ENCODE results near the gene RNF40.

Gene RNF40

DNA sequence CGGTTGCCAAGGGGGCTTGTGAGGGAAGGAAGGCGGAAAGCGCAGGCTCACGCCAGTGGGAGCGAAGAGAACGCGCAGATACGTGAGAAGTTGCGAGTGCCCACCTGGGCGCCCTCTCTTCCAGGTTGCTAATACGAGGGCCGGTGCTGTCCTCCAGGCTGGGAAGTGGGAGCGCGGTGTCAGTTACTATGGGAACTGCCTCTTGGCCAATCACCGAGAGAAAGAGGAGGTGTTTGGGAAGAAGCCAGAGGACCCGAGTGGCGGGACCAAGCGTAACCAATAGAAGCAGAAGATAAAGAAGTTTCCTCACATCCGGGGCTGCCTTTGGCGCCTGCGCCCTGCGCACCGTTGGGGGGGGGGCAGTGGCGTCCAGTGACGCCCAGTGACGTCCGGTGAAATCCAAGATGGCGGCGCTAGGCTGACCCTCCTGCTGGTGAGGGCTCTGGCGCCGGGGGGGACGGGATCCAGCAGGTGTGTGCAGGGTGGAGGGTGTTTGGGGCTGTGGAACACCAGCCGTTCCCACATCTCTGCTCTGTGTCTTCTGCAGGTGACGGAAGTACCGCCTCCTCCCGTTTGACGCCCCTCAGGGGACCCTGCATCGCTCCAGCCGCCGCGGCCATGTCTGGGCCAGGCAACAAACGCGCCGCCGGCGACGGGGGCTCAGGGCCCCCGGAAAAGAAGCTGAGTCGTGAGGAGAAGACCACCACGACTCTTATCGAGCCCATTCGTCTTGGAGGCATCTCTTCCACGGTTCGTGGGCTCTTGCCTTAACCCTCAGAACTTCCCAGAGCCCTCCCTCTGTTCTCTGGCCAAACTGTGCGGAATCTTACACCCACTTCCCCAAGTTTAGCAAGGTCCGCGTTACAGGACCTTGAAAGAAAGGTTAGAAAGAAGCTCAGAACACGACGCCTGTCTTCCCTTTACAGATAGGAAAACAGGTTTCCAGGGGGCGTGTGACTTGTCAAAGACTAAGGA, at the start of gene RNF40, which contains the start of gene CFAP119:
Gene RNF40, plus strand, starts transcription at position 395 of the 975 bp plus-strand sequence. Its CDS starts 224 bp downstream, at position 619.
Gene CFAP119, minus strand, starts transcription at position 135 of the 975 bp plus-strand sequence. CDS start 314 bp downstream, outside the sequence.
- DNase-seq (ENCODE audit: low read depth): peak; percentile 97

DNA sequence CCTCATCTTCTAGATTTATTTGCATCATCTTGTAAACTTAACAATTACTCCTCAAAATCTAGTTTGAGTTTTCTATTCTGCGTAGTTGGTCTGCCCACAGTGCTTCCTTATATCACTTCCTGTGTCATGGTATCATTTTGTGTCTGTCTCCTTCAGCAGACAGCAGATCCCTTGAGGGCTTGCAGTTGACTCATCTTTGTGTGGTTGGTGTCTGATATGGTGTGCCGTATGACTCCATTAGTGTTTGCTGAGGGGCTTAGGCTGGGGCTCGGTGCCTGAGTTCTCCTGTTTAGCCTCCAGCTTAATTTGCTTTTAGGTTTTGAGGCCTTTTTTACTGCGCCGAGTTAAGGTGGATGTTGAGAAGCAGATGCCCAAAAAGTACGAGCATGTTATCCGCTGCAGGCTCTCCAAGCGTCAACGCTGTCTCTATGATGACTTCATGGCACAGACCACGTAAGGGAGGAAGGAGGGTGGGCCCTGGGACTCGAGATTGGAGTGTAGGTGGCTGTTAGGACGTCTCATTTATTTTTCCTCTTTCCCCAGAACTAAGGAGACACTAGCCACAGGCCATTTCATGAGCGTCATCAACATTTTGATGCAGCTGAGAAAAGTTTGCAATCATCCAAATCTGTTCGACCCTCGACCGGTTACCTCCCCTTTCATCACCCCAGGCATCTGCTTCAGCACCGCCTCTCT, 46.2 kb upstream of the RNF40 start:
- no peak for DNase-seq (ENCODE audit: low read depth)

DNA sequence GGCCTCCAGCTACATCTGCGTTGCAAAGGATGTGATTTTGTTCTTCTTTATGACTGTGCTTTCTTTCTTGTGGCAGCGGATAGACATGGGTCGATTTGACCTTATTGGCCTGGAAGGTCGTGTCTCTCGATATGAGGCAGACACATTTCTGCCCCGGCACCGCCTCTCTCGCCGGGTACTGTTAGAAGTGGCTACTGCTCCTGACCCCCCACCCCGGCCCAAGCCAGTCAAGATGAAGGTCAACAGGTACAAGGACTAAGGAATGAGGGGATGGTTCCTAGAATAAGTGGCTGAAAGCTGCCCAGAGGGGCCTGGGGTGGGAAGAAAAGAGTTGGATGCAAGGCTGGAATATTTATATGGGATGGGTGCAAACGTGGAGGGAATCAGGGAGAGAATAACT, 42.0 kb upstream of the RNF40 start:
- no peak for DNase-seq (ENCODE audit: low read depth)

DNA sequence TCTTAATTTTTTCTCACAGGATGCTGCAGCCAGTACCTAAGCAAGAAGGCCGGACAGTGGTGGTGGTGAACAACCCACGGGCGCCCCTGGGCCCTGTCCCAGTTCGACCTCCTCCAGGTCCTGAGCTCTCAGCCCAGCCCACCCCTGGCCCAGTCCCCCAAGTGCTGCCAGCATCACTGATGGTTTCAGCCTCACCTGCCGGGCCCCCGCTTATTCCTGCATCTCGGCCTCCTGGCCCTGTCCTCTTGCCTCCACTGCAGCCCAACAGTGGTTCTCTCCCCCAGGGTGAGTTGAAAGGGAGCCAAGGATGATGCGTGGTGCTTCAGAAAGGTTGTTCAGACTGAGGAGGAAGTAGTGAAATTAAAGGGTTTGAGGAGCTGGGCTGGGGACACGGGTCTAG, 41.4 kb upstream of the RNF40 start:
- DNase-seq (ENCODE audit: low read depth): no peak

DNA sequence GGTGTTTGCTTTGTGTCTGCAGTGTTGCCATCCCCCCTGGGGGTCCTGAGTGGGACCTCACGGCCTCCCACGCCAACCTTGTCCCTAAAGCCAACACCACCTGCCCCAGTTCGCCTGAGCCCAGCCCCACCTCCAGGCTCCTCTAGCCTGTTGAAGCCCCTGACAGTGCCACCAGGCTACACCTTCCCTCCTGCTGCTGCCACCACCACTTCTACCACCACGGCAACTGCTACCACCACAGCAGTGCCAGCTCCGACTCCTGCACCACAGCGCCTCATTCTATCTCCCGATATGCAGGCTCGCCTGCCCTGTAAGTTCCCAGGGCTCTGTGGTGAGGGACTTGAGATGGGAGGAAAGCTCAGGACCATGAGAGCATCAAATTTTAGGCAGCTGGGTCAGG, 41.0 kb upstream of the RNF40 start:
- DNase-seq (ENCODE audit: low read depth): no peak

DNA sequence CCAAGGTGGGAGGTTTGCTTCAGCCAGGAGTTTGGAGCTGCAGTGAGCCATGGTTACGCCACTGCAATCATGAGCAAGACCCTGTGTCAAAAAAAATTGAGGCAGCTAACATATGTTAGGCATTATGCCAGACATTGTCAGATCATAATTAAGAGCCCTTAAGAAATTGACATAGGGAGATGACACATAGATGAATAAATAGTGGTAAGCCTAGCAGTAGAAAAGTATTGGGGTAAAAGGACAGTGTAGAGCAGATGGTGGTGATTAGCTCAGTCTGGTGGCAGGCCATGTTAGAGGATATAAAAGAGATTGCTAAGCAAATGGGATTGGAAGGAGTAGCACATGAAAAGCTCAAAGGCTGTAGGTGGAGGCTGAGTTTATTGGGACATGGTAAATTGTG, 40.5 kb upstream of the RNF40 start:
- DNase-seq (ENCODE audit: low read depth): no peak

DNA sequence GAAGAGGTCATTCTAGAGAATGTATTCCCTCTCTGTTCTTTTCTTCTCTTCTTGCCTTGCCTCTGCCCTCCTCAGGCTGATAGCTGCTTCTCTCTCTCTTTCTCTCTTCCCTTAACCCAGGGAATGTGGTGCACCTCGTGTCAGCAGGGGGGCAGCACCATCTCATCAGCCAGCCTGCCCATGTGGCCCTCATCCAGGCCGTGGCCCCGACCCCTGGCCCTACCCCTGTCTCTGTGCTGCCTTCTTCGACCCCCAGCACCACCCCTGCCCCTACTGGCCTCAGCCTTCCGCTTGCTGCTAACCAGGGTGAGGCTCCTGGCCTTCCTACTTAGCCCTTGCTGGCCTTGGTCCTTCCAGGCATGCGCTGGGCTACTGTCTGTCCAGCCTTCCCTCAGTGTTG, 39.7 kb upstream of the RNF40 start:
- DNase-seq (ENCODE audit: low read depth): no peak

DNA sequence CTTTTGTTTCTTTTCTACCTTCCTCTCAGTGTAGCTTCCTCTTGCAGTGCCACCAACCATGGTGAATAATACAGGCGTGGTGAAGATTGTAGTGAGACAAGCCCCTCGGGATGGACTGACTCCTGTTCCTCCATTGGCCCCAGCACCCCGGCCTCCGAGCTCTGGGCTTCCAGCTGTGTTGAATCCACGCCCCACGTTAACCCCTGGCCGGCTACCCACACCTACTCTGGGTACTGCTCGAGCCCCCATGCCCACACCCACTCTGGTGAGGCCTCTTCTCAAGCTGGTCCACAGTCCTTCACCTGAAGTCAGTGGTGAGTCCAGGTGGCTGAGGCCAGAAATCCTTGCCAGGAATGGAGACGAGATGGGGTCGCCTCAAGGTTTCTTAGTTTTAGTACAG, 39.2 kb upstream of the RNF40 start:
- DNase-seq (ENCODE audit: low read depth): no peak

DNA sequence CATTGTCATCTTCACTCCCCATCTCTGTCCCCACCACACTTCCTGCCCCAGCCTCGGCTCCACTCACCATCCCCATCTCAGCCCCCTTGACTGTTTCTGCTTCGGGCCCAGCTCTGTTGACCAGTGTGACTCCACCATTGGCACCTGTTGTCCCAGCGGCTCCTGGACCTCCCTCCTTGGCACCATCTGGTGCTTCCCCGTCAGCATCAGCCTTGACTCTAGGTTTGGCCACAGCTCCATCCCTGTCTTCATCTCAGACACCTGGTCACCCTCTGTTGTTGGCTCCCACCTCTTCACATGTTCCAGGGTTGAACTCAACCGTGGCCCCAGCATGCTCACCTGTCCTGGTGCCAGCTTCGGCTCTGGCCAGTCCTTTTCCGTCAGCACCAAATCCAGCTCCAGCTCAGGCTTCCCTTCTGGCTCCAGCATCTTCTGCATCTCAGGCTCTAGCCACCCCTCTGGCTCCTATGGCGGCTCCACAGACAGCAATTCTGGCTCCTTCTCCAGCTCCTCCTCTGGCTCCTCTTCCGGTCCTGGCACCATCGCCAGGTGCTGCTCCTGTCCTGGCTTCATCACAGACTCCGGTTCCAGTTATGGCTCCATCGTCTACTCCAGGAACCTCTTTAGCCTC, 38.3 kb upstream of the RNF40 start:
- no peak for DNase-seq (ENCODE audit: low read depth)

DNA sequence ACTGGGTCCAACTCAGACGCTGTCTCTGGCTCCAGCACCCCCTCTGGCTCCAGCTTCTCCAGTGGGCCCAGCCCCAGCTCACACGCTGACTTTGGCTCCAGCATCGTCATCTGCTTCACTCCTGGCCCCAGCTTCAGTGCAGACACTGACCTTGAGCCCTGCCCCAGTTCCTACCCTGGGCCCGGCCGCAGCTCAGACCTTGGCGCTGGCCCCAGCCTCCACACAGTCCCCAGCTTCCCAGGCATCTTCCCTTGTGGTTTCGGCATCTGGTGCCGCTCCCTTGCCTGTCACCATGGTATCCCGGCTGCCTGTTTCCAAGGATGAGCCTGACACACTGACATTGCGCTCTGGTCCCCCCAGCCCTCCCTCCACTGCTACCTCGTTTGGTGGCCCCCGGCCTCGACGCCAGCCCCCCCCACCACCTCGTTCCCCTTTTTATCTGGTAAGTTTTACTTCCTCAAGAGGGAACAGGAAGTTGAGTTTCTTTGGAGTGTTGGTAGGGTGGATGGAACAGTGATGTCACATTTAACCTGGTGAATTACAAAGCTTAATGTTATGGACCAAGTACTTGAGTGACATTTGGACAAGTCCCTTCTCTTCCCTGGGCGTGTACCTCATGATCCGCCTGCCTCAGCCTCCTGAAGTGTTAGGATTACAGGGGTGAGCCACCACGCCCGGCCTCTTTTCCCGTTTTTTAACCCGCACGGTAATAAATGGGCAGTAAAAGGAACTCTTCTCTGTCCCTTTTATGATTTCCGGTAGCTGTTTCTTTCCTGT, 37.3 kb upstream of the RNF40 start:
- no peak for DNase-seq (ENCODE audit: low read depth)

DNA sequence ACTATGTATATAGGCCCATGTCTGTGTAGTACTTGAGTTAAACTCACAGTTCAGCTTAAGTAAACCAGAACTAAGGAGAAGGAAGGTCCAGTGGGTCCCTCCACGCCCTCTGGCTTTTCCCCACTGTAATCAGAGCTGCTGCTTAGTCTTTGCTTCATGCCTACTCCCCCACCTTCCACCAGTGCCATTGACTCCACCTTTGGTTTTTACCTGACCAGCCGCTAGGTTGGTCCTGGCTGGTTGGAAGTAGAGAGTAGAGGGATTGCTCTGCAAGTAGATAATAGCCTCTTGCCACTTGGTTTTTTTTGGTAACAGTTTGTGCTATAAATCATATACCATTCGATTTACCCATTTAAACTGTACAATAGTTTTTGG, 36.7 kb upstream of the RNF40 start:
- no peak for DNase-seq (ENCODE audit: low read depth)

DNA sequence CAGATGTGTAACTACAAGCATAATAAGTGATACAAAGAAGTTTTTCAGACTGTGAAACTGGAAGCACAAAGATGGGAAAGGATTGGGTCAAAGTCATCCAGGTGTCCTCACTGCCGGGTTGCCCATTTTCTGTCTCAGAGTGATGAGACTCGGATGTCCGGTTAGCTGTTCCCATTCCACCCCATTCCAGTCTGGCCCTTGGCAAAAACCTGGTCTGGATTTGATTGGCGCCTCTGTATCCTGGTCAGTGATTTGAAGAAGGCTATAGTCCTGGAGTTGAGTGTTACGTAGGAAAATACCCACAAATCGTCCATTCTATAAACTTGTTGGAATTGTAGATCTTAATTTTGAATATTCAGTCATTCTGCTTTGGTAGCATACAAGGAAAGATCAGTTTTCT, 33.8 kb upstream of the RNF40 start:
- DNase-seq (ENCODE audit: low read depth): no peak

DNA sequence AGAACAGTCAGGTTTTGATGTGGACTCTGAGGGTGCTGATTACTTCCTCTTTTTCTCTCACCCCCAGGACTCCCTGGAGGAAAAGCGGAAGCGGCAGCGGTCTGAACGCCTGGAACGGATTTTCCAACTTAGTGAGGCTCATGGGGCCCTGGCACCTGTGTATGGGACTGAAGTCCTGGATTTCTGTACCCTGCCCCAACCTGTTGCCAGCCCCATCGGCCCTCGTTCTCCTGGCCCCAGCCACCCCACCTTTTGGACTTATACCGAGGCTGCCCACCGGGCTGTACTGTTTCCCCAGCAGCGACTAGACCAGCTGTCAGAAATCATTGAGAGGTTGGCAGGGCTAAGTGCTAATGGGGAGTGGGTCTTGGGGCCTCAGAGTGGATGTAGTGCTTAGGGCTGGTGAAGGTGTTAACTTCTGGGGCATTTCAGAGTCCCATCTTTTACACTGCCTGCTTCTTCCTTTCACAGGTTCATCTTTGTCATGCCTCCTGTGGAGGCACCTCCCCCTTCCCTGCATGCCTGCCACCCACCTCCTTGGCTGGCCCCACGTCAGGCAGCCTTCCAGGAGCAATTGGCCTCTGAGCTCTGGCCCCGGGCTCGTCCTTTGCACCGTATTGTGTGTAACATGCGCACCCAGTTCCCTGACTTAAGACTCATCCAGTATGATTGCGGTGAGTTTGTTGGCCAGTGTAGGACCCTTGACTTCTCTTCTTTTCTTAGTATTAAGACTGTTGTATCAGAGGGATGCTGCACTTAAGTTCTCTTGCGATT, 33.0 kb upstream of the RNF40 start:
- no peak for DNase-seq (ENCODE audit: low read depth)

DNA sequence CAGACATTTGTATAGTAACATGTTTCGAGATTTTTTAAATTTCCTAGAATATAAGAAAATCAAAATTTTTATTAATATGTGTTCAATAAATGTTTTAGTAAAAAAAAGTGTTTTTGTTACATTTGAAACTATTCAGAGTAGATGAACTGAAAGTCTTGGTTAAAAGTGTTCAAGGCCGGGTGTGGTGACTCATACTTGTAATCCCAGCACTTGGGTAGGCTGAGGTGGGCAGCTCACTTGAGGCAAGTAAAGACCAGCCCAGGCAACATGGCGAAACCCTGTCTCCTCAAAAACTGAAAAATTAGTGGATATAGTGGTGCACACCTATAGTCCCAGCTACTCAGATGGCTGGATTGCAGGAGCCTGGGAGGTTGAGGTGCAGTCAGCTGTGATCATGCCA, 30.7 kb upstream of the RNF40 start:
- DNase-seq (ENCODE audit: low read depth): no peak

DNA sequence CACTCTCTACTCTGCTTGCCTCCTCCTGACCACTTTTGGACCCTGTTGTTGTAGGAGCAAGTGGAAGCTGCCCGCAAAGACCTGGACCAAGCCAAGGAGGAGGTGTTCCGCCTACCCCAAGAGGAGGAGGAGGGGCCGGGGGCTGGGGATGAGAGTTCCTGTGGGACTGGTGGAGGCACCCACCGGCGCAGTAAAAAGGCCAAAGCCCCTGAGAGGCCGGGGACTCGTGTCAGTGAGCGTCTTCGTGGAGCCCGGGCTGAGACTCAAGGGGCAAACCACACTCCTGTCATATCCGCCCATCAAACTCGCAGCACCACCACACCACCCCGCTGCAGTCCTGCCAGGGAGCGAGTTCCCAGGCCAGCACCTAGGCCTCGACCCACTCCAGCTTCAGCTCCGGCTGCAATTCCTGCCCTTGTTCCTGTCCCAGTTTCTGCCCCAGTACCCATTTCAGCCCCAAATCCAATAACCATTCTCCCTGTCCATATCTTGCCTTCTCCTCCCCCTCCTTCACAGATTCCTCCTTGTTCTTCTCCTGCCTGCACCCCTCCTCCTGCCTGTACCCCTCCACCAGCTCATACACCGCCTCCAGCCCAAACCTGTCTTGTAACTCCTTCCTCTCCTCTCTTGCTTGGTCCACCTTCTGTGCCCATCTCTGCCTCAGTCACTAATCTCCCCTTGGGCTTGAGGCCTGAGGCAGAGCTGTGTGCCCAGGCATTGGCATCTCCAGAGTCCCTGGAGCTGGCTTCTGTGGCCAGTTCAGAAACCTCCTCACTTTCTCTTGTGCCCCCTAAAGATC, 24.9 kb upstream of the RNF40 start:
- DNase-seq (ENCODE audit: low read depth): no peak

DNA sequence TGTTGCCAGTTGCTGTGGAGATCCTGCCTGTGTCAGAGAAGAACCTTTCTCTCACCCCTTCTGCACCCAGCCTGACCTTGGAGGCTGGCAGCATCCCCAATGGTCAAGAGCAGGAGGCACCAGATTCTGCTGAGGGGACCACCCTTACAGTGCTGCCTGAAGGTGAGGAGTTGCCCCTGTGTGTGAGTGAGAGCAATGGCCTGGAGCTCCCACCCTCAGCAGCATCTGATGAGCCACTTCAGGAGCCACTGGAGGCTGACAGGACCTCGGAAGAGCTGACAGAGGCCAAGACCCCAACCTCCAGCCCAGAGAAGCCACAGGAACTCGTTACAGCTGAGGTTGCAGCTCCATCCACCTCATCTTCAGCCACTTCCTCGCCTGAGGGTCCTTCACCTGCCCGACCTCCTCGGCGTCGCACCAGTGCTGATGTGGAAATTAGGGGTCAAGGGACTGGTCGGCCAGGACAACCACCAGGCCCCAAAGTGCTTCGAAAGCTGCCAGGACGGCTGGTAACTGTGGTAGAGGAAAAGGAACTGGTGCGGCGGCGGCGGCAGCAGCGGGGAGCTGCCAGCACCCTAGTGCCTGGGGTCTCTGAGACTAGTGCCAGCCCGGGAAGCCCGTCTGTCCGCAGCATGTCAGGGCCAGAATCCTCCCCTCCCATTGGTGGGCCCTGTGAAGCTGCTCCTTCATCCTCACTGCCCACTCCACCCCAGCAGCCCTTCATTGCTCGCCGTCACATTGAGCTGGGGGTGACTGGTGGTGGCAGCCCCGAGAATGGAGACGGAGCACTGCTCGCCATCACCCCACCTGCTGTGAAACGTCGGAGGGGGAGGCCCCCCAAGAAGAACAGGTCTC, 24.1 kb upstream of the RNF40 start:
- DNase-seq (ENCODE audit: low read depth): no peak

DNA sequence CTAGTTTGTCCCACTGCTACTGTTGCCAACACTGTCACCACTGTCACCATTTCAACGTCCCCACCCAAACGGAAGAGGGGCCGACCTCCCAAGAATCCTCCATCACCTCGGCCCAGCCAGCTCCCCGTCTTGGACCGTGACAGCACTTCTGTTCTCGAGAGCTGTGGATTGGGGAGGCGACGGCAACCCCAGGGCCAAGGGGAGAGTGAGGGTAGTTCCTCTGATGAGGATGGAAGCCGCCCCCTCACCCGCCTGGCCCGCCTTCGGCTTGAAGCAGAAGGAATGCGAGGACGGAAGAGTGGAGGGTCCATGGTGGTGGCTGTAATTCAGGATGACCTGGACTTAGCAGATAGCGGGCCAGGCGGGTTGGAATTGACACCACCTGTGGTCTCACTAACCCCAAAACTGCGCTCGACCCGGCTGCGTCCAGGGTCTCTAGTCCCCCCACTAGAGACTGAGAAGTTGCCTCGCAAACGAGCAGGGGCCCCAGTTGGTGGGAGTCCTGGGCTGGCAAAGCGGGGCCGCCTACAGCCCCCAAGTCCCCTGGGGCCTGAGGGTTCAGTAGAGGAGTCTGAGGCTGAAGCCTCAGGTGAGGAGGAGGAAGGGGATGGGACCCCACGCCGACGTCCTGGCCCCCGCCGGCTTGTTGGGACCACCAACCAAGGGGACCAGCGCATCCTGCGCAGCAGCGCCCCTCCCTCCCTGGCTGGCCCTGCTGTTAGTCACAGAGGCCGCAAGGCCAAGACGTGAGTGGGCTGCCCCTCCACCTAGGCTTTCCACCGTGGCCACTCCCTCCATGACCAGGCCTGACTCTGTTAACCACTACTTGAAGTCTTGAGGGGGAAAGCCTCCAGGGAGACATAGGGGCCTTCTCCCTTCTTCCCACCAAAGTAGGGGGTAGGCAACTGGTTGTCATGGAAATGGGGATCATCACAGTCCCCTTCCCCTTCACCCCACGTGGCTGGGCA, 22.9 kb upstream of the RNF40 start:
- no peak for DNase-seq (ENCODE audit: low read depth)

Data from GM04504 (cell line).